ENCODE measurements around the gene SFTA2. TPM values are rescaled to one million over a fixed set of nuclear protein-coding genes. Genes with fewer than 3 reads are reported as not detected.
"Not testable (repeated sequence)": the region's sequence is repeated elsewhere in the genome, so short reads cannot be mapped to it uniquely, and the experiment has no call there.

The SFTA2 gene
- polyA plus RNA-seq, 1 donor (not counting 4 experiments of a cell fraction or from before 2014, with no cell fraction given): not detected

- H3K27ac ChIP-seq (ENCODE audit: control insufficient read depth, insufficient read depth, low read length): no peak overlapping the region
- dilution Hi-C loops (cut with MboI; ENCODE audit: extremely low pct_ligation_motif_present, low sequenced_read_pairs): loop anchor here (25.0 kb wide), 1 partner anchor 132 kb away; no protein-coding TSS in a partner anchor
- H3K4me2 ChIP-seq (ENCODE audit: control insufficient read depth, extremely low read depth, insufficient read depth, low read depth, low read length): no peak overlapping the region
- H3K27me3 ChIP-seq (ENCODE audit: control insufficient read depth, extremely low read depth, insufficient read depth, low read length): no peaks in the 10 kb centered on the region
- no peaks in the 10 kb centered on the region for H3K79me2 ChIP-seq (ENCODE audit: control insufficient read depth, insufficient read depth, low read length)
- peaks cover 15% of the 10 kb centered on the region for H3K4me1 ChIP-seq (ENCODE audit: control insufficient read depth, extremely low read depth, insufficient read depth, low read length)
- H3K9ac ChIP-seq (ENCODE audit: control insufficient read depth, extremely low read depth, insufficient read depth, low read length): no peak overlapping the region
- TF ChIP-seq CTCF (optimal IDR thresholded peaks at IDR 0.05 in 1 of 3, IDR thresholded peaks at IDR 0.05 in 1 of 3, conservative IDR thresholded peaks at IDR 0.05 in 1 of 3; ENCODE audit: extremely low read depth in 1 of 3, insufficient read depth in 2 of 3, low read length in 3 of 3) (no peak), EZH2 (IDR thresholded peaks at IDR 0.05; ENCODE audit: low read length) (no peak)
- no peaks in the 10 kb centered on the region for H4K20me1 ChIP-seq (ENCODE audit: control insufficient read depth, extremely low read depth, insufficient read depth, low read length)
- H3K9me3 ChIP-seq (ENCODE audit: control insufficient read depth, low read depth, low read length): no peaks in the 10 kb centered on the region
- DNase-seq (ENCODE audit: low read depth, low spot score): no peak
- H3K4me3 ChIP-seq (ENCODE audit: control insufficient read depth in 2 of 3, extremely low read depth in 1 of 3, insufficient read depth in 2 of 3, low read depth in 1 of 3, low read length in 3 of 3): no peak overlapping the region
- H3K9me1 ChIP-seq (ENCODE audit: control insufficient read depth, extremely low read depth, insufficient read depth, low read length): peaks cover 2% of the 10 kb centered on the region
- FAIRE-seq: no peak
- H3K36me3 ChIP-seq (ENCODE audit: control insufficient read depth in 2 of 2, extremely low read depth in 1 of 2, insufficient read depth in 2 of 2, low read length in 2 of 2): peaks cover 6 to 10% of the 10 kb centered on the region in 2 experiments
- no peak overlapping the region for H2AFZ ChIP-seq (ENCODE audit: control insufficient read depth, low read length)
Measured at GRCh38 chr6:30930506-30930905, 1.5 kb downstream of the SFTA2 start.

GRCh38 chr6:30928677-30929076 lies 3.3 kb downstream of the SFTA2 start:
- Histone ChIP-seq H2AFZ (ENCODE audit: control insufficient read depth, low read length) (no peak overlapping the region), H3K4me2 (ENCODE audit: control insufficient read depth, extremely low read depth, insufficient read depth, low read depth, low read length) (no peak overlapping the region), H3K9ac (ENCODE audit: control insufficient read depth, extremely low read depth, insufficient read depth, low read length) (no peak overlapping the region), H4K20me1 (ENCODE audit: control insufficient read depth, extremely low read depth, insufficient read depth, low read length) (no peaks in the 10 kb centered on the region), H3K4me3 (ENCODE audit: control insufficient read depth in 2 of 3, extremely low read depth in 1 of 3, insufficient read depth in 2 of 3, low read depth in 1 of 3, low read length in 3 of 3) (no peak overlapping the region), H3K27me3 (ENCODE audit: control insufficient read depth, extremely low read depth, insufficient read depth, low read length) (no peaks in the 10 kb centered on the region), H3K79me2 (ENCODE audit: control insufficient read depth, insufficient read depth, low read length) (no peaks in the 10 kb centered on the region), H3K9me1 (ENCODE audit: control insufficient read depth, extremely low read depth, insufficient read depth, low read length) (peaks cover 2% of the 10 kb centered on the region), H3K9me3 (ENCODE audit: control insufficient read depth, low read depth, low read length) (no peaks in the 10 kb centered on the region), H3K4me1 (ENCODE audit: control insufficient read depth, extremely low read depth, insufficient read depth, low read length) (peaks cover 9% of the 10 kb centered on the region), H3K36me3 (ENCODE audit: control insufficient read depth in 2 of 2, extremely low read depth in 1 of 2, insufficient read depth in 2 of 2, low read length in 2 of 2) (peaks cover 8 to 14% of the 10 kb centered on the region in 2 experiments), H3K27ac (ENCODE audit: control insufficient read depth, insufficient read depth, low read length) (no peak overlapping the region)
- no peak for FAIRE-seq
- dilution Hi-C loops (cut with MboI; ENCODE audit: extremely low pct_ligation_motif_present, low sequenced_read_pairs): loop anchor here (25.0 kb wide), 1 partner anchor 134 kb away; no protein-coding TSS in a partner anchor
- DNase-seq (ENCODE audit: low read depth, low spot score): no peak
- no peak for TF ChIP-seq EZH2 (IDR thresholded peaks at IDR 0.05; ENCODE audit: low read length)
- no peak for TF ChIP-seq CTCF (optimal IDR thresholded peaks at IDR 0.05 in 1 of 3, IDR thresholded peaks at IDR 0.05 in 1 of 3, conservative IDR thresholded peaks at IDR 0.05 in 1 of 3; ENCODE audit: extremely low read depth in 1 of 3, insufficient read depth in 2 of 3, low read length in 3 of 3)

- Histone ChIP-seq H3K36me3 (ENCODE audit: control insufficient read depth in 2 of 2, extremely low read depth in 1 of 2, insufficient read depth in 2 of 2, low read length in 2 of 2) (peaks cover 13 to 21% of the 10 kb centered on the region in 2 experiments), H3K4me1 (ENCODE audit: control insufficient read depth, extremely low read depth, insufficient read depth, low read length) (peaks cover 20% of the 10 kb centered on the region)
- H3K4me3 ChIP-seq (ENCODE audit: control insufficient read depth in 2 of 3, extremely low read depth in 1 of 3, insufficient read depth in 2 of 3, low read depth in 1 of 3, low read length in 3 of 3); H4K20me1 ChIP-seq (ENCODE audit: control insufficient read depth, extremely low read depth, insufficient read depth, low read length); DNase-seq (ENCODE audit: low read depth, low spot score); H3K4me2 ChIP-seq (ENCODE audit: control insufficient read depth, extremely low read depth, insufficient read depth, low read depth, low read length); H3K9me3 ChIP-seq (ENCODE audit: control insufficient read depth, low read depth, low read length); H3K9me1 ChIP-seq (ENCODE audit: control insufficient read depth, extremely low read depth, insufficient read depth, low read length); H3K27ac ChIP-seq (ENCODE audit: control insufficient read depth, insufficient read depth, low read length); H2AFZ ChIP-seq (ENCODE audit: control insufficient read depth, low read length); H3K79me2 ChIP-seq (ENCODE audit: control insufficient read depth, insufficient read depth, low read length); H3K9ac ChIP-seq (ENCODE audit: control insufficient read depth, extremely low read depth, insufficient read depth, low read length); FAIRE-seq; H3K27me3 ChIP-seq (ENCODE audit: control insufficient read depth, extremely low read depth, insufficient read depth, low read length): not testable (repeated sequence)
- dilution Hi-C loops (cut with MboI; ENCODE audit: extremely low pct_ligation_motif_present, low sequenced_read_pairs): loop anchor here (25.0 kb wide), 1 partner anchor 135 kb away; no protein-coding TSS in a partner anchor
Measured at GRCh38 chr6:30927080-30927479, 4.9 kb downstream of the SFTA2 start.

Measured in keratinocyte (primary cell).